Activated T-cell treated with anti-CD3 and anti-CD28 coated beads for 24 hours (primary cell): ENCODE measurements around the gene DNAH6.
"Not testable (repeated sequence)": the region's sequence is repeated elsewhere in the genome, so short reads cannot be mapped to it uniquely, and the experiment has no call there.

ENCODE experiments used
- DNase-seq: peaks from one replicate; pipeline ENCODE4 v3.0.0-alpha.2; 2020; ENCODE audit warnings: low read depth

DNAH6 gene

DNA sequence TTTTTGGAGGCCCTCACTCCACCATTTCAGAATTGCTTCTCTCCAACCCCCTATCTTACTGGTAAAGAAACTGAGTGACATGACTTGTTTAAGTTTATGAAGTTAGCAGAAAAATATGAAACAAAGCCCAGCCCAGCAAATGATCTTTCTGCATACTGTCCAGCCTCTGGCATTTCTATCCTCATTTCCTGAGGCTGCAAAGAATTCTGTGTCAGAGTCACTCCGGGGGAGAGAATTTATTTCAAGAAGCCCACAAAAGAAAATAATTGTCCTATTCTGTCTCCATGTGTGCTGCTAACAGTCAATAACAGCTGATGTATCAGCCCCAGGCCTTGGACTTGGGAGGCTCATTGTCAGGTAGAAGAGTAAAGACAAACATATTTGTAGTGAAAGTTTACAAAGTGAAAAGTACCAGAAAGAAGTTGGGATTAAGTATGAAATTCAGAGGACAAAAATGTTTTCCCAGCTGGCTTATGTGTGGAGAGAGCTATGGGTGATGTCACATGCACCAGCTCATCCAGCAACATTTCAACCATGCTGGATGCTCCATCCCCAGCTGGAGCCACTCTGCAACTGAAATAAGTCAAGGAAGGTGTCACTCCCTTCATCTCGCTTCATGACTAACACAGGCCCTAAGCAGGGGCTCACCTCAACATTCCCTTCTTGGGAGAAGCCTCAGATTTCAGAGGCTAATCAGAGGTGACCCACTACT is 322.3 kb downstream of the DNAH6 start:
- no peak for DNase-seq

- DNase-seq = no peak
These were observed 323.6 kb downstream of the DNAH6 start for GRCh38 chr2:84839851-84840250.

DNA sequence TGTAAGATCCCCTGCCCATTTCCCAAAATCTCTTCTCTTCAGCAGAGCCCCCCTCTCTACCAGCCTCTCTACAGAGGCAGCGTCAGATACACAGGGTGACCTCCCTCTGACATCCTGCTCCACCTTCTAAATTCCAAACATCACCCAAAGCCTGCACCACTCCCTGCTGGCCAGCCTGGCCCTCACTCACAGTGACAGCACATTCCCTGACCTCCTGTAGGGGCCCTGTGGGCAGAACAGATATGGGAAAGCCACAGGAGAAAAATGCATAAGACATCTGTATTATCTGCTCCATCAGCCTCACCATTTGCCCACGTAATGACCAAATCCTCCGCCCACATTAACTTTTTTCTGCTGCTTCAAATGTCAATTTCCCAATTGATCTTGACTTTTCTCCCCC is 324.0 kb downstream of the DNAH6 start:
- DNase-seq = no peak

- no peak for DNase-seq
These were observed 325.3 kb downstream of the DNAH6 start for GRCh38 chr2:84841577-84841976.

DNA sequence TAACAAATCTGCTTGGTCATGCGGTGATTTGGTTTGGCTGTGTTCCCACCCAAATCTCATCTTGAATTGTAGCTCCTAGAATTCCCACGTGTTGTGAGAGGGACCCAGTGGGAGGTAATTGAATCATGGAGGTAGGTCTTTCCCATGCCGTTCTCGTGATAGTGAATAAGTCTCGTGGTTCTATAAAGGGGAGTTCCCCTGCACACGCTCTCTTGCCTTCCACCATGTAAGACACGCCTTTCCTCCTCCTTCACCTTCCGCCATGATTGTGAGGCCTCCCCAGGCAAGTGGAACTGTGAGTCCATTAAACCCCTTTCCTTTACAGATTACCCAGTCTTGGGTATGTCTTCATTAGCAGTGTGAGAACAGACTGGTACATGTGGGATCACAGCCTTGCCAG is 327.8 kb downstream of the DNAH6 start:
- no peak for DNase-seq

GRCh38 chr2:84846041-84846663 is 329.9 kb downstream of the DNAH6 start:
- no peak for DNase-seq

DNA sequence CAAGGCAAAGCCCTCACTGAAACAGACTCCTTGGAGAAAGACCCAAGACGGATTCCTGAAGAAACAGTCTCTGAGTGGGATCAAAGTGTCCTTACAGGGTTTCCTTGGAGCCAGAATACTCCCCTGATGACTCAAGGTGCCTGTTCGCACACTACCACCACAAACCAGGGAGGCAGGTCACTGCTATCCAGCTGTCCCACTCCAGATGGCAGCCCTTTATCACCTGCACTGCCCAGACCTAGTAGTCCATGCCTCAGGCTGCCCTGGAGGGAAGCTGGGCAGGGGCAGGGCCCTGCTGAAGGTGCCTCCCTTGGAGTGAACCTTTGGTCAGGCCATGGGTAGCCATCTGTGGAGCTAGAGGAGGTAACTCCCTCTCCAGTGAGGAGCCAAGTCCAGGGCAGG is 330.4 kb downstream of the DNAH6 start:
- DNase-seq = no peak

GRCh38 chr2:84847326-84848050 is 331.2 kb downstream of the DNAH6 start:
- DNase-seq = no peak

GRCh38 chr2:84849271-84849952 is 333.1 kb downstream of the DNAH6 start:
- DNase-seq = no peak

- DNase-seq = no peak
These were observed 334.2 kb downstream of the DNAH6 start for GRCh38 chr2:84850471-84850870.

GRCh38 chr2:84851876-84852275 is 335.6 kb downstream of the DNAH6 start:
- no peak for DNase-seq

DNA sequence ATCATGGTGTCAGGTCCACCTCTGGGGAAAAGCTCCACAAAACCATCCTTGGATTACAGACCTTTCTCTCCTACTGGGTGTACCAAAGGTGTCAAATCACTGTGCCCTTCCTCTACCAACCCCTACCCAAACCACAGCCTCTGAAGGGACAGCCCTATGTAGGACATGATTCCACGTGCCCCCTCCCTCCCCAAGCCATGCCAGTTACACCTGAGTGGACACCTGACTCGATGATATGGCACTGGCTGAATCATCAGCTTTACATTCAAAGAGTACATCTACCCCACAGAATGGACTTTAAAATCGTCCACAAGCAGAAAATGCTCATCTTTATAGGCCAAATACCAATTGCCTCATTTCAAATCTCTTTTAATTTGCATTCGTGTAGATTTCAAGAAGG is 338.6 kb downstream of the DNAH6 start:
- DNase-seq = no peak

DNA sequence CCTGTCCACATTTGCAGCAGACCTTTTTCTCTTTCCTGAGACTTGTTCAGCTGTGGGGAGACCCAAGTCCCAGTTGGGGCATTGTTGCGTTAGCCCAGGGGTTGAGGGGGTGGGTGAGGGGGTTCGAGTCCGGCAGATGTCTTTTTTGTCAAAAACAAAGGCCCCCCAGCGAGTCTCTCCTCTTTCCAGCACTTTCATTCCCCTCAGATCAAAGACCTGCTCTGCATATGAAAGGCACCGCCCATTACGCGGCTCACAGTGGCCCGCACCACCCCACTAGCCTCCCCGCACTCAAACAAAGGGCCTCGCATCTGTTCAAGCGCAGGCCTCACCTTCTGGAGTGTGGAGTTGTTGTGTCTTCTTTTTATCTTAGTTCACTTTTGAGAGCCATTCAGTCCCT is 339.4 kb downstream of the DNAH6 start:
- no peak for DNase-seq

- DNase-seq = peak; percentile 42
These were observed 340.5 kb downstream of the DNAH6 start for GRCh38 chr2:84856787-84857186.

DNA sequence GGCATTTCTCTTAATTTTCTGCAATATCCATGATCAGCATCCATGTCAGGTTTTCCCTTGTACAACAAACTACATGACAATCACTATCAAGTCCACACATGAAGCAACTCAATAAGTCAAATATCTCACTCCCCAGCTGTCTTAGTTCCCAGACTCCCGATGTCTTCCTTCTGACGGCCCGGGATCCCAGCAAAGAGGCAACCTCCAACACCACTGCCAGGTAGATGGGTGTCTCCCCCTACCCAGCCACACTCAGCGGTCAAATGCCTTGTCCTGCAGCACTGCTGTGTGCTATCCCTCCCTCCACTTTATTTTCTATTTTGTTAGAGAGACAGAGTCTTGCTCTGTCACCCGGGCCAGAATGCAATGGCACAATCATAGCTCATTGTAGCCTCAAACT is 341.3 kb downstream of the DNAH6 start:
- DNase-seq = no peak

DNA sequence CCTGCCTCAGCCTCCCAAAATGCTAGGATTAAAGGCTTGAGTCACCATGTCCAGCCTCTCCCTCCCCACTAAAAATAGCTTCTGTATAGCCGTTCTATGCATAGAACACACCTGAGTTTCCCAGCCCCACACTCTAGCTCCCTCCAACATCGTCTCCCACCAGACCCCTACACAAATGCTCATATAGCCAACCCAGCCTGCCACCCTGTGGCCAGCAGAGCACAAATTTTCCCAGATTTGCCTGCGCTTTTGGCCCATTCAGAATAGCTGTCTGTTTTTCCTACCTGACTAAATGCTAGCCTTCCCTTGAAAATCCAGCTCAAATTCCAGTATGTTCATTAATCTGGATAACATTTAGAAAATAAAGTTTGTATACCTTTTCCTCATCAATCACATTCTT is 341.8 kb downstream of the DNAH6 start:
- DNase-seq = no peak

- no peak for DNase-seq
These were observed 342.6 kb downstream of the DNAH6 start for GRCh38 chr2:84858937-84859336.

- DNase-seq = no peak
These were observed 345.2 kb downstream of the DNAH6 start for GRCh38 chr2:84861539-84861938.

- DNase-seq = no peak
These were observed 345.7 kb downstream of the DNAH6 start for GRCh38 chr2:84862006-84862405.

- no peak for DNase-seq
These were observed 349.0 kb downstream of the DNAH6 start for GRCh38 chr2:84865181-84865783.

- DNase-seq = no peak
These were observed 349.8 kb downstream of the DNAH6 start for GRCh38 chr2:84866122-84866521.

GRCh38 chr2:84868327-84868726 is 352.0 kb downstream of the DNAH6 start:
- not testable (repeated sequence) for DNase-seq
